CD14-positive monocyte (primary cell): ENCODE data around the gene PLA2G4A. TPM values are rescaled to one million over a fixed set of nuclear protein-coding genes. Genes with fewer than 3 reads are reported as not detected.
A peak's percentile ranks its signal among the peaks of the same experiment; 100 is the strongest.

Experiments used
- DNase-seq, 3 donors: peaks; one replicate each; pipeline ENCODE4 v3.0.0-alpha.2; 2011 to 2022
- H2AFZ ChIP-seq: 2 replicates; pipeline ENCODE4 v1.6.0; 2012; ENCODE audit warnings: mild to moderate bottlenecking, low read depth, low read length, inconsistent platforms; ENCODE audit not compliant: insufficient read depth, poor library complexity, severe bottlenecking
- H3K27ac ChIP-seq, 2 donors: 1 replicate in 1 of 2; 2 replicates in 1 of 2; pipeline ENCODE4 v1.5.1; 2012 to 2013; ENCODE audit warnings: low read length in 2 of 2, control low read depth in 1 of 2, inconsistent platforms in 1 of 2, low read depth in 1 of 2, mild to moderate bottlenecking in 1 of 2
- H3K27me3 ChIP-seq, 2 donors: one replicate each; pipeline versions ENCODE4 v1.6.0 to v1.6.1; 2011 to 2013; ENCODE audit warnings: low read length in 2 of 2; ENCODE audit not compliant: control insufficient read depth in 2 of 2, insufficient read depth in 2 of 2
- H3K36me3 ChIP-seq, 2 donors: replicated peaks in 1 of 2; 1 replicate in 1 of 2; 2 replicates in 1 of 2; pipeline versions ENCODE4 v1.5.1 to v1.6.1; 2012 to 2013; ENCODE audit warnings: low read length in 2 of 2, control low read depth in 1 of 2, inconsistent platforms in 1 of 2, mild to moderate bottlenecking in 1 of 2; ENCODE audit not compliant: insufficient read depth in 2 of 2, control insufficient read depth in 1 of 2
- H3K4me1 ChIP-seq, 2 donors: 1 replicate in 1 of 2; 2 replicates in 1 of 2; pipeline versions ENCODE4 v1.5.1 to v1.6.1; 2012 to 2013; ENCODE audit warnings: low read length in 2 of 2, control low read depth in 1 of 2, inconsistent platforms in 1 of 2, mild to moderate bottlenecking in 1 of 2, moderate library complexity in 1 of 2; ENCODE audit not compliant: insufficient read depth in 2 of 2, control insufficient read depth in 1 of 2
- H3K4me2 ChIP-seq: replicated peaks from 2 replicates; pipeline ENCODE3; 2012; ENCODE audit warnings: low read length, moderate library complexity, mild to moderate bottlenecking; ENCODE audit not compliant: poor library complexity, severe bottlenecking; ENCODE audit errors: extremely low read depth
- H3K4me3 ChIP-seq, 3 experiments: fragments of 200-600 bp in 1 of 3; sonication (generic) in 1 of 3; replicated peaks in 1 of 3; 1 replicate in 2 of 3; 2 replicates in 1 of 3; pipeline ENCODE4 v1.5.1; 2011 to 2013; ENCODE audit warnings: low read length in 3 of 3, mild to moderate bottlenecking in 3 of 3, control low read depth in 2 of 3, low read depth in 2 of 3, inconsistent platforms in 1 of 3, moderate library complexity in 1 of 3
- H3K79me2 ChIP-seq: 2 replicates; pipeline ENCODE4 v1.6.0; 2012; ENCODE audit warnings: mild to moderate bottlenecking, control low read depth, inconsistent platforms, low read length, moderate library complexity; ENCODE audit not compliant: insufficient read depth
- H3K9ac ChIP-seq: 2 replicates; pipeline ENCODE4 v1.6.0; 2017; ENCODE audit warnings: low read length, mild to moderate bottlenecking; ENCODE audit not compliant: insufficient read depth, poor library complexity, severe bottlenecking
- H3K9me3 ChIP-seq, 2 donors: replicated peaks in 1 of 2; 1 replicate in 1 of 2; 2 replicates in 1 of 2; pipeline versions ENCODE4 v1.5.1 to v1.6.1; 2012 to 2013; ENCODE audit warnings: low read length in 2 of 2, control low read depth in 1 of 2; ENCODE audit not compliant: control insufficient read depth in 1 of 2, insufficient read depth in 1 of 2
- H4K20me1 ChIP-seq: 2 replicates; pipeline ENCODE4 v1.6.0; 2012; ENCODE audit warnings: mild to moderate bottlenecking, low read length, control low read depth, moderate library complexity; ENCODE audit not compliant: insufficient read depth
- H3K27ac Mint-ChIP-seq, 7 donors: one replicate each; pipeline ENCODE4 v1.8.0; 2020; ENCODE audit warnings: mild to moderate bottlenecking in 7 of 7, mixed read lengths in 7 of 7, moderate library complexity in 6 of 7, inconsistent platforms in 2 of 7
- H3K27me3 Mint-ChIP-seq, 3 donors: one replicate each; pipeline ENCODE4 v1.8.0; 2021 to 2022; ENCODE audit warnings: low read depth in 3 of 3, mild to moderate bottlenecking in 3 of 3, mixed read lengths in 3 of 3, moderate library complexity in 3 of 3, inconsistent platforms in 1 of 3
- H3K36me3 Mint-ChIP-seq, 2 donors: one replicate each; pipeline ENCODE4 v1.8.0; 2020; ENCODE audit warnings: mixed read lengths in 2 of 2, inconsistent platforms in 1 of 2, mild to moderate bottlenecking in 1 of 2
- H3K4me1 Mint-ChIP-seq: one replicate; pipeline ENCODE4 v1.8.0; 2020; ENCODE audit warnings: mild to moderate bottlenecking, mixed read lengths
- H3K4me3 Mint-ChIP-seq, 2 donors: one replicate each; pipeline ENCODE4 v1.8.0; 2020; ENCODE audit warnings: mild to moderate bottlenecking in 2 of 2, mixed read lengths in 2 of 2, moderate library complexity in 1 of 2
- H3K9me3 Mint-ChIP-seq, 7 donors: one replicate each; pipeline ENCODE4 v1.8.0; 2020 to 2022; ENCODE audit warnings: mixed read lengths in 7 of 7, mild to moderate bottlenecking in 6 of 7, moderate library complexity in 6 of 7, inconsistent platforms in 2 of 7
- CTCF ChIP-seq: fragments of 200-600 bp; IDR thresholded peaks from one replicate; pipeline ENCODE4 v1.8.0; 2022; ENCODE audit warnings: antibody characterized with exemption, mild to moderate bottlenecking
- WGBS: methylation state at CpG from one replicate; pipeline ENCODE4 v1.1.5; 2013; ENCODE audit warnings: missing lambda C conversion rate; ENCODE audit not compliant: insufficient coverage; 5-methylcytosine and 5-hydroxymethylcytosine counted together
- intact Hi-C, 2 donors: fragments of 100-400 bp; cut with micrococcal nuclease; formaldehyde crosslinking; loops; one replicate each; pipeline versions ENCODE4 v1.15.0 to v1.15.1; 2023
- polyA plus RNA-seq, 3 donors: library from polyadenylated mRNA; depleted of rRNA in 1 of 3; unstranded in 2 of 3; stranded (reverse) in 1 of 3; fragments of 300-500 nt in 2 of 3; fragments of >200 nt in 1 of 3; fragmentation: Illumina TruSeq in 2 of 3; gene quantifications; 1 replicate in 2 of 3; 2 replicates in 1 of 3; pipeline ENCODE4 v1.2.3, GENCODE V29; 2012 to 2021

The PLA2G4A gene
- polyA plus RNA-seq, 3 donors = 1.4 to 4.5 (median 4.1) TPM

DNA sequence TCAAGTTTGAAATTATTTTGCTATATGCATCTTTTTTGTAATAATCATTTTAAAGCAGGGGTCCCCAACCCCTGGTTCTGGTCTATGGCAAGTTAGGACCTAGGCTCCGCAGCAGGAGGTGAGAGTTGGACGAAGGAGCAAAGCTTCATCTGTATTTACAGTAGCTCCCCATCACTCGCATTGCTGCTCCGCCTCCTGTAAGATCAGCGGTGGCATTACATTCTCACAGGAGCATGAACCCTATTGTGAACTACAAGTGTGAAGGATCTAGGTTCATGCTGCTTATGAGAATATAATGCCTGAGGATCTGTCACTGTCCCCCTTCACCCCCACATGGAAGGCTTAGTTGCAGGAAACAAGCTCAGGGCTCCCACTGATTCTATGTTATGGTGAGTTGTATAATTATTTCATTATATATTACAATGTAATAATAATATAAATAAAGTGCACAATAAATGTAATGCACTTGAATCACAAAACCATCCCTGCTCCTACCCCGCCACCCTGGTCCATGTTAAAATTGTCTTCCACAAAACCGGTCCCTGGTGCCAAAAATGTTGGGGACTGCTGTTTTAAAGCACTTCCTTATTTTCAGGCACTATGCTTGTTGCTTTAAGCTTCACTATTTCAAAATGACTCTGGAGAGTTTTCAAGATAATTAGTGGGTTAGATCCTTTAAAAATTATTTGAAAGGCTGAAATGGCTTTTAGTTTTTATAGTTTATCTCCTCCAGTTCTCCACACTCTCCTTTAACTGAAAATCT is 74.8 kb downstream of the PLA2G4A start:
- no peaks in the 10 kb centered on the region for H3K9me3 ChIP-seq
- peaks cover 0 to 2% (median 0%) of the 10 kb centered on the region in 3 donors for H3K27me3 Mint-ChIP-seq
- no peak overlapping the region for H2AFZ ChIP-seq
- H3K4me1 Mint-ChIP-seq = peaks cover 15% of the 10 kb centered on the region
- intact Hi-C loops = no loop called here
- no peak overlapping the region for H3K4me3 ChIP-seq
- H3K79me2 ChIP-seq = no peaks in the 10 kb centered on the region
- peaks cover 7 to 8% of the 10 kb centered on the region in 2 donors for H3K4me1 ChIP-seq
- H3K36me3 ChIP-seq = peaks cover 12 to 56% of the 10 kb centered on the region in 2 donors
- no peak overlapping the region for H3K4me3 Mint-ChIP-seq
- H3K27me3 ChIP-seq = no peaks in the 10 kb centered on the region
- DNase-seq = peak in 1 of 3 donors; percentile 22
- WGBS = 100% methylated on average over 1 of the region's 7 CpGs
- no peaks in the 10 kb centered on the region for H3K9me3 Mint-ChIP-seq
- H3K27ac ChIP-seq = peak overlapping the region in 1 of 2 donors; percentile 21
- TF ChIP-seq CTCF = no peak
- H4K20me1 ChIP-seq = no peaks in the 10 kb centered on the region
- no peak overlapping the region for H3K9ac ChIP-seq
- H3K27ac Mint-ChIP-seq = peak overlapping the region in 4 of 7 donors; percentile 8 to 49 (median 32)
- H3K36me3 Mint-ChIP-seq = peaks cover 36 to 40% of the 10 kb centered on the region in 2 donors
- H3K4me2 ChIP-seq = no peak overlapping the region

DNA sequence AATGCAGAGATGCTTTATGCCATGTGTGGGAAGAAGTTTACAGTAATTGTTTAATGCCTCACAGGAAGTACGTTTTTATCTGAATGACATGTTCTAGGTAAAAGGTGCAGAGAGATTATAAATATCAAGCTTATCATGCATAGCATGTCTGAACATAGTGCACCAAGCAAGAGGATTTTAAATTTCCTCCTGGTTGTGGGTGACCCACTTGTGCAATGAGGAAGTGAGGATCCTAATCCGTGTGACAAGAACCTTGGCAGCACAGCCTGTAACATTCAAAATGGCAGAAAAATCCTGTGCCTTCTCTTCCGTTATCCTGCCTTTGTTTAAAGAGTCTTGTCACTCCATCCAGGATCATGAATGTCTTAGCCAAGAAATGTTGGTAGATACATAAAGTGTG is 75.6 kb downstream of the PLA2G4A start:
- 36% methylated on average over 2 of the region's 3 CpGs for WGBS
- Mint-ChIP-seq H3K9me3 (no peaks in the 10 kb centered on the region), H3K4me1 (peaks cover 15% of the 10 kb centered on the region), H3K36me3 (peaks cover 30 to 37% of the 10 kb centered on the region in 2 donors), H3K27me3 (peaks cover 0 to 2% (median 0%) of the 10 kb centered on the region in 3 donors), H3K27ac (peak overlapping the region in 2 of 7 donors; percentile 34 to 55), H3K4me3 (no peak overlapping the region)
- peak in 2 of 3 donors; percentile 24 to 39 for DNase-seq
- Histone ChIP-seq H3K27ac (peak overlapping the region in 1 of 2 donors; percentile 21), H3K4me2 (no peak overlapping the region), H3K9me3 (no peaks in the 10 kb centered on the region), H3K79me2 (no peaks in the 10 kb centered on the region), H3K27me3 (no peaks in the 10 kb centered on the region), H2AFZ (no peak overlapping the region), H3K4me1 (peaks cover 7 to 8% of the 10 kb centered on the region in 2 donors), H3K36me3 (peaks cover 12 to 48% of the 10 kb centered on the region in 2 donors), H3K9ac (no peak overlapping the region), H4K20me1 (no peaks in the 10 kb centered on the region), H3K4me3 (no peak overlapping the region)
- intact Hi-C loops = no loop called here
- no peak for TF ChIP-seq CTCF
